Tibial nerve (tissue), 4 donors: ENCODE data around the gene DGKH. TPM values are rescaled to one million over a fixed set of nuclear protein-coding genes. Genes with fewer than 3 reads are reported as not detected.
"Not testable (repeated sequence)": the region's sequence is repeated elsewhere in the genome, so short reads cannot be mapped to it uniquely, and the experiment has no call there.

Experiments used
- DNase-seq, 2 donors: peaks; one replicate each; pipeline ENCODE4 v3.0.0-alpha.2; 2019; ENCODE audit warnings: low spot score in 2 of 2
- H3K27ac ChIP-seq, 4 donors: fragments of 200-600 bp; sonication (generic) in 3 of 4; one replicate each; pipeline ENCODE4 v1.5.1; 2017 to 2019; ENCODE audit warnings: mild to moderate bottlenecking in 1 of 4
- H3K27me3 ChIP-seq, 2 donors: fragments of 200-600 bp; sonication (generic) in 1 of 2; one replicate each; pipeline versions ENCODE4 v1.5.1 to v1.6.0; 2017 to 2019
- H3K36me3 ChIP-seq, 3 donors: fragments of 200-600 bp; sonication (generic); one replicate each; pipeline ENCODE4 v1.5.1; 2018 to 2019
- H3K4me1 ChIP-seq, 4 donors: fragments of 200-600 bp; sonication (generic) in 3 of 4; one replicate each; pipeline ENCODE4 v1.5.1; 2017 to 2019
- H3K4me3 ChIP-seq, 4 donors: fragments of 200-600 bp; sonication (generic) in 3 of 4; one replicate each; pipeline ENCODE4 v1.5.1; 2017 to 2019; ENCODE audit warnings: mild to moderate bottlenecking in 1 of 4, moderate library complexity in 1 of 4
- H3K9me3 ChIP-seq, 4 donors: fragments of 200-600 bp; sonication (generic) in 3 of 4; one replicate each; pipeline ENCODE4 v1.5.1; 2017 to 2019
- CTCF ChIP-seq, 5 experiments: fragments of 200-600 bp in 3 of 5; fragments of 450-650 bp in 2 of 5; sonication (generic) in 3 of 5; IDR thresholded peaks; one replicate each; pipeline ENCODE4 v1.5.1; 2016 to 2019; ENCODE audit warnings: antibody characterized with exemption in 5 of 5, mild to moderate bottlenecking in 3 of 5, moderate library complexity in 2 of 5
- EP300 ChIP-seq, 2 donors: sonication (generic); formaldehyde crosslinking; IDR thresholded peaks; one replicate each; pipeline ENCODE4 v1.6.1; 2017; ENCODE audit warnings: antibody characterized with exemption in 2 of 2, mild to moderate bottlenecking in 1 of 2
- POLR2A ChIP-seq, 2 donors: fragments of 450-650 bp; IDR thresholded peaks; one replicate each; pipeline ENCODE4 v1.6.1; 2017; ENCODE audit warnings: antibody characterized with exemption in 2 of 2, mild to moderate bottlenecking in 2 of 2, moderate library complexity in 2 of 2
- WGBS, 2 donors: methylation state at CpG; one replicate each; pipeline ENCODE4 v1.1.5; 2018; 5-methylcytosine and 5-hydroxymethylcytosine counted together
- total RNA-seq, 4 donors: library from RNA; depleted of rRNA; stranded (reverse); fragments of >200 nt; gene quantifications; one replicate each; pipeline ENCODE4 v1.1.0, GENCODE V29; 2016

Gene DGKH
- total RNA-seq, 4 donors from 2014 or later, result 9.6 to 14.5 (median 12.3) TPM

DNA sequence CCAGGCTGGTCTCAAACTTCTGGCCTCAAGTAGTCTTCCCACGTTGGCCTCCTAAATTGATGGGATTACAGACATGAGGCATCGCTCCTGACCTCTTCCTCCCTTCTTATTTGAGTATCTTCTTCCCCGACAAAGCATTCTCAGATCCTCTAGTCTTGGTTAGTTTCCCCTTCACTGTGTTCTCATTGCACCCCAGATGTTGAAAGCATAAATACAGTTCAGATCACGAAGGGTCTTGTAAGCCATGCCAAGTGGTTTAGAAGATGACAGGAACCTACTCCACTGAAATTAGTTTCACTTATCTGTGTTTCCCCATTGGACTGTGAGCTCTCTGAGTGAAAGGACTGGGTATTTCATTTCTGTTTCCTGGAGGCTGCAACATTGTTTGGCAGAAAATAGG is 100.7 kb downstream of the DGKH start:
- H3K4me3 ChIP-seq, result no peak overlapping the region
- H3K27ac ChIP-seq, result no peak overlapping the region
- WGBS, 2 donors, result 70 to 75% methylated on average over 4 of the region's 4 CpGs
- no peak for DNase-seq
- H3K27me3 ChIP-seq, result no peaks in the 10 kb centered on the region
- H3K9me3 ChIP-seq, result no peaks in the 10 kb centered on the region
- H3K4me1 ChIP-seq, result no peaks in the 10 kb centered on the region
- no peak for TF ChIP-seq POLR2A (IDR thresholded peaks at IDR 0.05)
- no peak for TF ChIP-seq CTCF (IDR thresholded peaks at IDR 0.05)
- no peak for TF ChIP-seq EP300 (IDR thresholded peaks at IDR 0.05)
- no peaks in the 10 kb centered on the region for H3K36me3 ChIP-seq

DNA sequence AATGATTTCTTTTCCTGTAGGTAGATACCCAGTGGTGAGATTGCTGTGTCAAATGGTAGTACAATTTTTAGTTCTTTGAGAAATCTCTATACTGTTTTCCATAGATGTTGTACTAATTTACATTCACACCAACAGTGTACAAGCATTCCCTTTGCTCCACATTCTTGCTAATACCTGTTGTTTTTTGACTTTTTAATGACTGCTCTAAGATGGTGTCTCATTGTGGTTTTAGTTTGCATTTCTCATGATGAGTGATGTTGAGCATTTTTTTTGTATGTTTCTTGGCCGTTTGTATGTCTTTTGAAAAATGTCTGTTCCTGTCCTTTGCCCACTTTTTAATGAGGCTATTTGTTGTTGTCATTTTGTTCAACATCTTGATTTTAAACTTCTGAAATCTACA is 103.3 kb downstream of the DGKH start:
- H3K4me1 ChIP-seq, result no peaks in the 10 kb centered on the region
- no peaks in the 10 kb centered on the region for H3K27me3 ChIP-seq
- H3K9me3 ChIP-seq, result no peaks in the 10 kb centered on the region
- no peak overlapping the region for H3K4me3 ChIP-seq
- H3K27ac ChIP-seq, result no peak overlapping the region
- no peak for DNase-seq
- peaks cover 0 to 17% (median 0%) of the 10 kb centered on the region in 3 donors for H3K36me3 ChIP-seq
- TF ChIP-seq CTCF (IDR thresholded peaks at IDR 0.05), result no peak
- TF ChIP-seq POLR2A (IDR thresholded peaks at IDR 0.05), result no peak
- WGBS, 2 donors, result 83 to 85% methylated on average over 1 of the region's 1 CpG

DNA sequence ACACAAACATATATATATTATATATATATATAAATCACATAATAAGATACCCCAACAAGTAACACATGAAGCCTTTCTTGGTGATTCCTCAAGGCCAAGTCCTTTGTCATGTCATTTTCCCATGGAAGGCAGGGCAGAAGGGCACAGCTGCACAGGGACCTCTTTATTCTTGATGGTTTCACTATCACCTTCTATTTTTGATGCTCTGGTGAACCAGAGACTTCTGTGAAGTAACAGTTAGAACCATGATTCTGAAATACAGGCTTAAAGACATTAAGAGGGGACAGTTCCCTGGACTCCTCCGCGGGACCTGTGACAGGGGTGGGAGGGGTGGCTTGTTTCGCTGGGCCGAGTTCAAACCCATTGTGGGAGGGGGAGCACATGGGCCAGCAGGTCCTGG is 104.0 kb downstream of the DGKH start:
- Histone ChIP-seq H3K4me3 (no peak overlapping the region), H3K36me3 (peaks cover 0 to 17% (median 0%) of the 10 kb centered on the region in 3 donors), H3K27me3 (no peaks in the 10 kb centered on the region), H3K9me3 (no peaks in the 10 kb centered on the region), H3K4me1 (no peaks in the 10 kb centered on the region), H3K27ac (no peak overlapping the region)
- WGBS, 2 donors, result 77 to 93% methylated on average over 4 of the region's 4 CpGs
- no peak for TF ChIP-seq EP300 (IDR thresholded peaks at IDR 0.05)
- TF ChIP-seq POLR2A (IDR thresholded peaks at IDR 0.05), result no peak
- no peak for TF ChIP-seq CTCF (IDR thresholded peaks at IDR 0.05)
- DNase-seq, result no peak

DNA sequence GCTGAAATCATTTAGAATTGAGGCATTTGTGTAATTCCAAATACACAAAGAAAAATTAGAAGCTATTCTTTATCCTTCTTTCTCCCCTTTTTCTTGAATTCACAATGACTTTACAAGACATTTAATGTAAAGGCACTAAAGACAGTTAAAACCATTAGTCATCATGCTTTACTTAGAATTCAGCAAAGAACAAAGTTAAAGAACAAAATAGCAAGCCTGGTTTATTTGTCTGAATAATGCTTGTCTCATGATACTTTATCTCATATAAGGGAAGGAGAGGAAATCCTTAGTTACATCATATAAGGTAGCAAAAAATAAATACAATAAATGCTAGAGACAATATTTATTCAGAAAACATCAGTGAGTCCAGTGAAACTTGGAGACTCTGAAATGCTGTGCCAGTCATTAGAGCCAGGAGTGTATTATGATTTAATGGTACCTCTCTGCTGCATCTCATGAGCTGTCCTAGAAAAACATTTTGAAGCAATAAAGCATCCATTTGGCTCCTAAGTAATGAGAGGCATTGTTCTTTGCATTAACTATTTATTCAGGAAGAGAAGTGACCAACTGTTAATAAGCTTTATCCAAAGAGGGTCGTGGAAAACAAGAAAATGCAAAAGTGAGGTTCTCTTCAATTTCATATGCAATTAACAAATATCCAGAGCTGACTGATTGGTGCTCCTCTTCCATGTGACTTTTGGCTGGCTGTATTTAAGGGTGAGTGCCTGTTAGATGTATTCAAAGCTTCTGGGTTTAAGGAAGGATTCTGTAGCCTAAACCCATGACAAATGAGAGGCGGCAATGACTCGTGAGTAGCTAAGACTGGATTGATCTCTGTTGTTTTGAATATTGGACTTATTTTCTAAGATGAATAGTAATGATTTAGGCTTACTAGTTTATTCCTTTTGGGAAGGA is 105.0 kb downstream of the DGKH start:
- no peak for DNase-seq
- no peak for TF ChIP-seq POLR2A (IDR thresholded peaks at IDR 0.05)
- Histone ChIP-seq H3K4me1 (no peaks in the 10 kb centered on the region), H3K9me3 (no peaks in the 10 kb centered on the region), H3K4me3 (no peak overlapping the region), H3K36me3 (peaks cover 0 to 17% (median 0%) of the 10 kb centered on the region in 3 donors), H3K27me3 (no peaks in the 10 kb centered on the region), H3K27ac (no peak overlapping the region)
- 82% methylated on average over 3 of the region's 3 CpGs for WGBS, 2 donors

GRCh38 chr13:42155251-42155650 is 106.8 kb downstream of the DGKH start:
- no peak for DNase-seq
- WGBS, 2 donors, result 83 to 89% methylated on average over 3 of the region's 3 CpGs
- TF ChIP-seq EP300 (IDR thresholded peaks at IDR 0.05) (no peak), POLR2A (IDR thresholded peaks at IDR 0.05) (no peak), CTCF (IDR thresholded peaks at IDR 0.05) (no peak)
- H3K27ac ChIP-seq, result no peak overlapping the region
- peaks cover 0 to 28% (median 0%) of the 10 kb centered on the region in 3 donors for H3K36me3 ChIP-seq
- H3K27me3 ChIP-seq, result no peaks in the 10 kb centered on the region
- H3K4me1 ChIP-seq, result no peaks in the 10 kb centered on the region
- no peak overlapping the region for H3K4me3 ChIP-seq
- H3K9me3 ChIP-seq, result no peaks in the 10 kb centered on the region

DNA sequence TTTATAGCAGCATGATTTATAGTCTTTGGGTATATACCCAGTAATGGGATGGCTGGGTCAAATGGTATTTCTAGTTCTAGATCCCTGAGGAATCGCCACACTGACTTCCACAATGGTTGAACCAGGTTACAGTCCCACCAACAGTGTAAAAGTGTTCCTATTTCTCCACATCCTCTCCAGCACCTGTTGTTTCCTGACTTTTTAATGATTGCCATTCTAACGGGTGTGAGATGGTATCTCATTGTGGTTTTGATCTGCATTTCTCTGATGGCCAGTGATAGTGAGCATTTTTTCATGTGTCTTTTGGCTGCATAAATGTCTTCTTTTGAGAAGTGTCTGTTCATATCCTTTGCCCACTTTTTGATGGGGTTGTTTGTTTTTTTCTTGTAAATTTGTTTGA is 114.9 kb downstream of the DGKH start:
- not testable (repeated sequence) for H3K9me3 ChIP-seq, H3K4me3 ChIP-seq, H3K27me3 ChIP-seq, DNase-seq, H3K4me1 ChIP-seq, H3K27ac ChIP-seq
- peaks cover 0 to 50% (median 0%) of the 10 kb centered on the region in 3 donors for H3K36me3 ChIP-seq
- WGBS, 2 donors, result 95 to 96% methylated on average over 2 of the region's 2 CpGs

DNA sequence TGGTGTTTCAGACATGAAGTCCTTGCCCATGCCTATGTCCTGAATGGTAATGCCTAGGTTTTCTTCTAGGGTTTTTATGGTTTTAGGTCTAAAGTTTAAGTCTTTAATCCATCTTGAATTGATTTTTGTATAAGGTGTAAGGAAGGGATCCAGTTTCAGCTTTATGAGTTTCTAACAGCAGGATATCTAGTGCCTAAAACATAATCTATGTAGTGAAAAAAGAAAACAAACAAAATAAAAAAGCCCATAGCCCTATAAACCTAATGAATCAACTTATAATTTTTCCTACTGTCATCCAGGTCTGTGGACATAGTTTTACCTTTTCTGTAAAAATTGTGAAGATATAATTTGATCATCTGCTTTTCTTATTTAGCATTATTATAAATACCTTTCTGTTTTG is 115.5 kb downstream of the DGKH start:
- DNase-seq, H3K27me3 ChIP-seq, H3K27ac ChIP-seq, H3K9me3 ChIP-seq, H3K4me3 ChIP-seq, H3K4me1 ChIP-seq: not testable (repeated sequence)
- H3K36me3 ChIP-seq, result peaks cover 0 to 56% (median 0%) of the 10 kb centered on the region in 3 donors
